Smooth muscle cell (in vitro differentiated cells): ENCODE results near the gene DLGAP1. TPM values are rescaled to one million over a fixed set of nuclear protein-coding genes. Genes with fewer than 3 reads are reported as not detected.

Experiments used
- DNase-seq: peaks from one replicate; lab custom pipeline; 2025; ENCODE audit not compliant: unreplicated experiment; lab: John Stamatoyannopoulos, UW
- H2AFZ ChIP-seq: fragments of 200-600 bp; sonication (generic); 2 replicates; pipeline ENCODE4 v1.6.0; 2016; ENCODE audit warnings: antibody characterized with exemption, low read depth, mild to moderate bottlenecking
- H3F3A ChIP-seq: fragments of 200-600 bp; sonication (generic); 2 replicates; pipeline ENCODE4 v1.6.0; 2017; ENCODE audit warnings: antibody characterized with exemption, low read depth
- H3K27ac ChIP-seq: fragments of 200-600 bp; sonication (generic); 2 replicates; pipeline ENCODE4 v1.5.1; 2016; ENCODE audit warnings: low read depth, mild to moderate bottlenecking
- H3K27me3 ChIP-seq: fragments of 200-600 bp; sonication (generic); 2 replicates; pipeline ENCODE4 v1.6.1; 2016; ENCODE audit warnings: low read depth, mild to moderate bottlenecking
- H3K36me3 ChIP-seq: fragments of 200-600 bp; sonication (generic); 2 replicates; pipeline ENCODE4 v1.5.1; 2016; ENCODE audit warnings: low read depth
- H3K4me1 ChIP-seq: fragments of 200-600 bp; sonication (generic); 2 replicates; pipeline ENCODE4 v1.5.1; 2016; ENCODE audit warnings: low read depth
- H3K4me2 ChIP-seq: fragments of 200-600 bp; sonication (generic); 2 replicates; pipeline ENCODE4 v1.6.0; 2016; ENCODE audit warnings: mild to moderate bottlenecking
- H3K4me3 ChIP-seq: fragments of 200-600 bp; sonication (generic); 2 replicates; pipeline ENCODE4 v1.5.1; 2016; ENCODE audit warnings: mild to moderate bottlenecking
- H3K79me2 ChIP-seq: fragments of 200-600 bp; sonication (generic); 2 replicates; pipeline ENCODE4 v1.6.0; 2016; ENCODE audit warnings: low read depth, mild to moderate bottlenecking
- H3K9ac ChIP-seq: fragments of 200-600 bp; sonication (generic); 2 replicates; pipeline ENCODE4 v1.6.0; 2016; ENCODE audit warnings: low read depth
- H3K9me3 ChIP-seq: fragments of 200-600 bp; sonication (generic); replicated peaks from 2 replicates; pipeline ENCODE4 v1.5.1; 2016; ENCODE audit warnings: low read depth
- H4K20me1 ChIP-seq: fragments of 200-600 bp; sonication (generic); 2 replicates; pipeline ENCODE4 v1.6.0; 2016; ENCODE audit warnings: low read depth
- CTCF ChIP-seq: fragments of 200-600 bp; sonication (generic); IDR thresholded peaks from 2 replicates; pipeline ENCODE4 v1.5.1; 2017; ENCODE audit warnings: borderline replicate concordance, mild to moderate bottlenecking, antibody characterized with exemption; ENCODE audit not compliant: insufficient read depth, poor library complexity, severe bottlenecking
- WGBS: methylation state at CpG from one replicate; pipeline ENCODE4 v1.1.7; 2016; ENCODE audit warnings: low lambda C conversion rate; 5-methylcytosine and 5-hydroxymethylcytosine counted together
- polyA plus RNA-seq: library from polyadenylated mRNA; unstranded; fragments of >200 nt; fragmentation: Nextera tagmentation; extraction: Ambion mirVana; gene quantifications from 2 replicates; pipeline ENCODE4 v1.2.1, GENCODE V29; 2016
- total RNA-seq: library from RNA; depleted of rRNA; stranded (reverse); fragments of >200 nt; gene quantifications from 2 replicates; pipeline ENCODE4 v1.2.3, GENCODE V29; 2014

The DLGAP1 gene
- total and polyA plus RNA-seq, 2 experiments from 2014 or later: 2.6 to 11.3 TPM

- no peak overlapping the region for H3K4me2 ChIP-seq
- H2AFZ ChIP-seq: no peak overlapping the region
- no peak overlapping the region for H3K9ac ChIP-seq
- no peak for TF ChIP-seq CTCF
- no peak overlapping the region for H3K4me3 ChIP-seq
- DNase-seq: no peak
- H3F3A ChIP-seq: peaks cover 10% of the 10 kb centered on the region
- H3K79me2 ChIP-seq: no peaks in the 10 kb centered on the region
- 80% methylated on average over 4 of the region's 4 CpGs for WGBS
- H3K36me3 ChIP-seq: peaks cover 3% of the 10 kb centered on the region
- H4K20me1 ChIP-seq: no peaks in the 10 kb centered on the region
- H3K9me3 ChIP-seq: no peaks in the 10 kb centered on the region
- no peaks in the 10 kb centered on the region for H3K27me3 ChIP-seq
- H3K4me1 ChIP-seq: peaks cover 17% of the 10 kb centered on the region
- no peak overlapping the region for H3K27ac ChIP-seq
These were observed 794.2 kb downstream of the DLGAP1 start for GRCh38 chr18:3660739-3661515.

- Histone ChIP-seq H3K4me3 (no peak overlapping the region), H3K4me1 (peaks cover 6% of the 10 kb centered on the region), H3K79me2 (no peaks in the 10 kb centered on the region), H3K27ac (no peak overlapping the region), H3K4me2 (no peak overlapping the region), H3F3A (peaks cover 10% of the 10 kb centered on the region), H4K20me1 (no peaks in the 10 kb centered on the region), H2AFZ (no peak overlapping the region), H3K36me3 (no peaks in the 10 kb centered on the region), H3K27me3 (no peaks in the 10 kb centered on the region), H3K9me3 (no peaks in the 10 kb centered on the region), H3K9ac (no peak overlapping the region)
- whole genome bisulfite sequencing: 93% methylated on average over 1 of the region's 1 CpG
- no peak for TF ChIP-seq CTCF
- DNase-seq: no peak
These were observed 796.6 kb downstream of the DLGAP1 start for GRCh38 chr18:3658529-3658928.

- 89% methylated on average over 15 of the region's 15 CpGs for WGBS
- no peak overlapping the region for H3K4me3 ChIP-seq
- H3K4me2 ChIP-seq: no peak overlapping the region
- H4K20me1 ChIP-seq: no peaks in the 10 kb centered on the region
- no peaks in the 10 kb centered on the region for H3K79me2 ChIP-seq
- H2AFZ ChIP-seq: peak overlapping the region; percentile 25
- H3K4me1 ChIP-seq: peaks cover 17% of the 10 kb centered on the region
- no peaks in the 10 kb centered on the region for H3K36me3 ChIP-seq
- H3K9ac ChIP-seq: no peak overlapping the region
- no peak for DNase-seq
- H3K27me3 ChIP-seq: no peaks in the 10 kb centered on the region
- peaks cover 15% of the 10 kb centered on the region for H3F3A ChIP-seq
- H3K27ac ChIP-seq: peak overlapping the region; percentile 97
- no peak for TF ChIP-seq CTCF
- H3K9me3 ChIP-seq: no peaks in the 10 kb centered on the region
These were observed 799.7 kb downstream of the DLGAP1 start for GRCh38 chr18:3655254-3656050.
